ENCODE data around the gene ME2. TPM values are rescaled to one million over a fixed set of nuclear protein-coding genes. Genes with fewer than 3 reads are reported as not detected.
"Not testable (repeated sequence)": the region's sequence is repeated elsewhere in the genome, so short reads cannot be mapped to it uniquely, and the experiment has no call there.

The ME2 gene
- total RNA-seq, 1 donor from 2014 or later, result 40.5 TPM

GRCh38 chr18:50982802-50983179 is 103.9 kb downstream of the ME2 start:
- no peaks in the 10 kb centered on the region for H3K27me3 ChIP-seq
- intact Hi-C loops (cut with DNase I), result no loop called here
- DNase-seq (no peak), ATAC-seq (no peak)
- no peak overlapping the region for H3K4me3 ChIP-seq
- no peaks in the 10 kb centered on the region for H3K9me3 ChIP-seq
- TF ChIP-seq CTCF (IDR thresholded peaks at IDR 0.05), result no peak
- H3K4me1 ChIP-seq, result no peaks in the 10 kb centered on the region
- H3K27ac ChIP-seq, result no peak overlapping the region
- peaks cover 24% of the 10 kb centered on the region for H3K36me3 ChIP-seq

- Histone ChIP-seq H3K27ac (no peak overlapping the region), H3K9me3 (no peaks in the 10 kb centered on the region), H3K4me1 (no peaks in the 10 kb centered on the region), H3K36me3 (peaks cover 16% of the 10 kb centered on the region), H3K27me3 (no peaks in the 10 kb centered on the region), H3K4me3 (no peak overlapping the region)
- TF ChIP-seq CTCF (IDR thresholded peaks at IDR 0.05), result no peak
- ATAC-seq, result no peak
- no peak for DNase-seq
- intact Hi-C loops (cut with DNase I), result no loop called here
Observed at GRCh38 chr18:50986360-50987087, 107.6 kb downstream of the ME2 start.

GRCh38 chr18:50987261-50987660 is 108.3 kb downstream of the ME2 start:
- no peak overlapping the region for H3K27ac ChIP-seq
- H3K4me1 ChIP-seq, result no peaks in the 10 kb centered on the region
- H3K4me3 ChIP-seq, result no peak overlapping the region
- no peaks in the 10 kb centered on the region for H3K9me3 ChIP-seq
- H3K27me3 ChIP-seq, result no peaks in the 10 kb centered on the region
- H3K36me3 ChIP-seq, result peaks cover 16% of the 10 kb centered on the region
- DNase-seq, result no peak
- TF ChIP-seq CTCF (IDR thresholded peaks at IDR 0.05), result no peak
- no peak for ATAC-seq
- intact Hi-C loops (cut with DNase I), result no loop called here

GRCh38 chr18:50989711-50990110 is 110.8 kb downstream of the ME2 start:
- DNase-seq (no peak), ATAC-seq (no peak)
- H3K4me3 ChIP-seq, result no peak overlapping the region
- no peaks in the 10 kb centered on the region for H3K9me3 ChIP-seq
- H3K27ac ChIP-seq, result no peak overlapping the region
- no peaks in the 10 kb centered on the region for H3K4me1 ChIP-seq
- intact Hi-C loops (cut with DNase I), result no loop called here
- no peaks in the 10 kb centered on the region for H3K27me3 ChIP-seq
- peaks cover 7% of the 10 kb centered on the region for H3K36me3 ChIP-seq
- TF ChIP-seq CTCF (IDR thresholded peaks at IDR 0.05), result no peak

GRCh38 chr18:50992351-50992762 is 113.4 kb downstream of the ME2 start:
- ATAC-seq (no peak), DNase-seq (no peak)
- H3K36me3 ChIP-seq, result no peaks in the 10 kb centered on the region
- no peaks in the 10 kb centered on the region for H3K4me1 ChIP-seq
- H3K9me3 ChIP-seq, result no peaks in the 10 kb centered on the region
- TF ChIP-seq CTCF (IDR thresholded peaks at IDR 0.05), result no peak
- intact Hi-C loops (cut with DNase I), result no loop called here
- no peak overlapping the region for H3K4me3 ChIP-seq
- H3K27me3 ChIP-seq, result no peaks in the 10 kb centered on the region
- H3K27ac ChIP-seq, result no peak overlapping the region

GRCh38 chr18:50994031-50994430 is 115.1 kb downstream of the ME2 start:
- no peak for DNase-seq
- no peak for ATAC-seq
- H3K27me3 ChIP-seq, result no peaks in the 10 kb centered on the region
- H3K36me3 ChIP-seq, result no peaks in the 10 kb centered on the region
- no peaks in the 10 kb centered on the region for H3K9me3 ChIP-seq
- intact Hi-C loops (cut with DNase I), result no loop called here
- no peak overlapping the region for H3K27ac ChIP-seq
- no peaks in the 10 kb centered on the region for H3K4me1 ChIP-seq
- TF ChIP-seq CTCF (IDR thresholded peaks at IDR 0.05), result no peak
- H3K4me3 ChIP-seq, result no peak overlapping the region

GRCh38 chr18:51003174-51003573 is 124.3 kb downstream of the ME2 start:
- not testable (repeated sequence) for ATAC-seq

More at GRCh38 chr18:51003174-51003573, 124.3 kb downstream of the ME2 start:
- DNase-seq; H3K4me1 ChIP-seq; H3K36me3 ChIP-seq; H3K27me3 ChIP-seq; H3K4me3 ChIP-seq; H3K27ac ChIP-seq; intact Hi-C loops (cut with DNase I); H3K9me3 ChIP-seq: not testable (repeated sequence)
